Measurements from ENCODE around the gene KLHL29. TPM values are rescaled to one million over a fixed set of nuclear protein-coding genes. Genes with fewer than 3 reads are reported as not detected.
A peak's percentile ranks its signal among the peaks of the same experiment; 100 is the strongest.

KLHL29 gene
- total RNA-seq, 4 donors from 2014 or later, result 4.8 to 17.0 (median 10.5) TPM

DNA sequence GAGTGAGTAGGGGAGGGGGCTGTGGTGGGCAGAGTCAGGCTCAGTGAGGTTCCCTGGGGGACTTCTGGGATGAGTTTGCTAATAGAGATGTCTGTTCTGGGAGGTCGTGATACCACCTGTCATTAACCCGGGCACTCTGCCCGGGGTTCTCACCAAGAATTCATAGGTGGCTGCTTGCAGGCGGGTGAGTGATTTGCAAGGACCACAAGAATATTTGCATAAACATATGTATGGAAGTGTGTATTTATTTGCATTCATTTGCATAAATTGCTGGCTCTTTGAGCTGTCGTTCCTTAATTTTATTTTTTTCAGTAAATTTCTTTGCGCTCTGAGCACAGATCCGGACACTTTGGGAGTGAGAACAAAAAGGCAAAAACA lies 282.0 kb downstream of the KLHL29 start:
- intact Hi-C loops (cut with DNase I; ENCODE audit: low total_unique reads), result no loop called here
- Histone ChIP-seq H3K27me3 (no peaks in the 10 kb centered on the region), H3K27ac (no peak overlapping the region), H3K4me1 (peaks cover 9 to 22% of the 10 kb centered on the region in 2 donors), H3K9me3 (no peaks in the 10 kb centered on the region), H3K36me3 (no peaks in the 10 kb centered on the region), H3K4me3 (no peak overlapping the region)
- DNase-seq, result no peak
- no peak for TF ChIP-seq POLR2A (IDR thresholded peaks at IDR 0.05)

DNA sequence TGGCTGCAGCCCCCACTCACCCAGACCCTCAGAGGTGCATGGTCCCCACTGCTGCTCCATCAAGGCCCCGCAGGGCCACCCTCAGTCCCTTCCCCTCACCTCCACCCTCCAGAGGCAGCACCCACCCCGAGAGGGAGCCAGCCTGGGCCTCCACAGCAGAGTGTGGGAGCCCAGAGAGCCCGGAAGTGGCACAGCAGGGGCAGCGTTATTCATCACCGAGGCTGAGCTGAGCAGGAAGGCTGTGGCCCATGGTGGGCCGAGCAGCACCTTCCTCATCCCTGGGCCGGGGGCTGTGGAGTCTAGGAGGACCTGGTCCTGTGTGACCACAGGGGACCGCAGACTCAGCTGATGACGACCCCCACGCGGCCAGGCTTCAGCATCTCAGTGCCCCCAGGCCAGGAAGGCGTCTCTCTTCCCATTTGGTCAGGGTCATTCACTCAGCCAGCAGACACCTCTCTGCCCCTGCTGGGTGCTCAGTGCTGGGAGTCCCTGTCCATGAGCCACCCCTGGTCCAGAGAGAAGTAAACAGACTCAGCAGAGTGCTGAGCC lies 283.9 kb downstream of the KLHL29 start:
- Histone ChIP-seq H3K4me1 (peaks cover 9 to 18% of the 10 kb centered on the region in 2 donors), H3K27ac (peak overlapping the region; percentile 63 to 69), H3K9me3 (no peaks in the 10 kb centered on the region), H3K36me3 (no peaks in the 10 kb centered on the region), H3K4me3 (no peak overlapping the region), H3K27me3 (no peaks in the 10 kb centered on the region)
- no peak for TF ChIP-seq POLR2A (IDR thresholded peaks at IDR 0.05)
- TF ChIP-seq, protein P1, sequence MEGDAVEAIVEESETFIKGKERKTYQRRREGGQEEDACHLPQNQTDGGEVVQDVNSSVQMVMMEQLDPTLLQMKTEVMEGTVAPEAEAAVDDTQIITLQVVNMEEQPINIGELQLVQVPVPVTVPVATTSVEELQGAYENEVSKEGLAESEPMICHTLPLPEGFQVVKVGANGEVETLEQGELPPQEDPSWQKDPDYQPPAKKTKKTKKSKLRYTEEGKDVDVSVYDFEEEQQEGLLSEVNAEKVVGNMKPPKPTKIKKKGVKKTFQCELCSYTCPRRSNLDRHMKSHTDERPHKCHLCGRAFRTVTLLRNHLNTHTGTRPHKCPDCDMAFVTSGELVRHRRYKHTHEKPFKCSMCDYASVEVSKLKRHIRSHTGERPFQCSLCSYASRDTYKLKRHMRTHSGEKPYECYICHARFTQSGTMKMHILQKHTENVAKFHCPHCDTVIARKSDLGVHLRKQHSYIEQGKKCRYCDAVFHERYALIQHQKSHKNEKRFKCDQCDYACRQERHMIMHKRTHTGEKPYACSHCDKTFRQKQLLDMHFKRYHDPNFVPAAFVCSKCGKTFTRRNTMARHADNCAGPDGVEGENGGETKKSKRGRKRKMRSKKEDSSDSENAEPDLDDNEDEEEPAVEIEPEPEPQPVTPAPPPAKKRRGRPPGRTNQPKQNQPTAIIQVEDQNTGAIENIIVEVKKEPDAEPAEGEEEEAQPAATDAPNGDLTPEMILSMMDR (IDR thresholded peaks at IDR 0.05), result no peak
- DNase-seq, result no peak
- intact Hi-C loops (cut with DNase I; ENCODE audit: low total_unique reads), result no loop called here

DNA sequence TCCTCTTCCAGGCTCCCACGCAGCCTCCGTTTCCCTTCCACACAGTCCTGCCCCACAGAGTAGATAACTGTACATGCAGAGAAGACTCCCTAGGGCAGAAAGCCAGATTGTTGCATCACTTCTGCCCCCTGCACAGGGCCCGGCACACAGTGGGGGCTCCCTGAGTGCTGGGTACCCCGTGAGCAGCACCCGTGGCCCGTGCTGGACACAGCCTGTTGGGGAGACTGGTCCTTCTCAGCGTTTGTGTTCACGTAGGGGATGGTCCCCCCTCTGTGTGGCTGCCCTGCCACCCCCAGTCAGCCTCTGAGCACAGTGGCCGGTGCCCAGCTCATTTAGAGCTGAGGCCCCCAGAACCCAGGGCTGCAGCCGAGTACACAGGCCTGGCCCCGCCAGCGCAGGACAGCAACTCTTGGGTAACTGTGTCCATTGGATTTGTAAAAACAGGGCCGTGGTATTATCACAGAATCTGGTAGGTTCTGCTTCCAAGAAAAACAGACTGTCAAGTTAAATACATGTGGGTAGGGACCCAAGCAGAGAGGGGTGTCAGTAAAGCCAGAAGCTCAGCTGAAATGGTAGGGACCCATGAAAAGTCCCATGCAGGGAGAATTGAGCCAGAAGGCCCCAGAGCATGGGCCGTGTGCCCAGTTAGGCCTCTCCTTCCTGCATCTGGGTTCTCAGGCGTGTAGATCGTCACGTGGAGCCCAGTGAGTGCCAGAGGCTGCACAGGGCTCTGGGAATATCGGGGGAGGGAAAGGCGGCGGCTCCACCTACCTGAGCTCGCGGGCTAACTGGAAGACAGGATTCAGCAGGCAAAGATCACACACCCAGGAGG lies 284.6 kb downstream of the KLHL29 start:
- intact Hi-C loops (cut with DNase I; ENCODE audit: low total_unique reads), result no loop called here
- H3K9me3 ChIP-seq, result no peaks in the 10 kb centered on the region

DNA sequence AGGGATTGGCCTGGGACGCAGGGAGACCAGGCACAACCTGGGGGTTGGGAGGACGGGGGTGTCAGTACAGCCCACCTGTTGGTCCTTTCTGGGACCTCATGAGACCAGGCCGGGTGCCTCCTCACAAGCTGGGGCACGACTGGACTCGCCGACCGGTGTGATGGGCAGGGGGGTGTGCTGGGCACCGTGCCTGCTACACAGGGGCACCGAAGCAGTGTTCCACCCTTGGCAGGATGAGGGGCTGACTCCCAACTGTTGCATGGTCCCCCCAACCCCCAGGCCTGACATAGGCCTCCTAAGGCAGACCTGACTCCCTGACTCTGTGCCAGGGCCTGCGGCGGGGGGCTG lies 285.2 kb downstream of the KLHL29 start:
- Histone ChIP-seq H3K36me3 (no peaks in the 10 kb centered on the region), H3K27me3 (no peaks in the 10 kb centered on the region), H3K4me1 (peaks cover 9 to 18% of the 10 kb centered on the region in 2 donors), H3K4me3 (no peak overlapping the region), H3K9me3 (no peaks in the 10 kb centered on the region), H3K27ac (peak overlapping the region; percentile 46 to 69)
- TF ChIP-seq, protein P1 (IDR thresholded peaks at IDR 0.05), result no peak
- no peak for TF ChIP-seq POLR2A (IDR thresholded peaks at IDR 0.05)
- DNase-seq, result no peak
- intact Hi-C loops (cut with DNase I; ENCODE audit: low total_unique reads), result no loop called here

More for the DNA sequence above, 284.6 kb downstream of the KLHL29 start:
- Histone ChIP-seq H3K4me3 (no peak overlapping the region), H3K27ac (peak overlapping the region; percentile 63 to 69), H3K4me1 (peaks cover 9 to 18% of the 10 kb centered on the region in 2 donors), H3K27me3 (no peaks in the 10 kb centered on the region), H3K36me3 (no peaks in the 10 kb centered on the region)
- DNase-seq, result peak; percentile 89 to 90
- no peak for TF ChIP-seq POLR2A (IDR thresholded peaks at IDR 0.05)
- TF ChIP-seq, protein P1 (IDR thresholded peaks at IDR 0.05), result peak in 1 of 4 experiments; percentile 16

DNA sequence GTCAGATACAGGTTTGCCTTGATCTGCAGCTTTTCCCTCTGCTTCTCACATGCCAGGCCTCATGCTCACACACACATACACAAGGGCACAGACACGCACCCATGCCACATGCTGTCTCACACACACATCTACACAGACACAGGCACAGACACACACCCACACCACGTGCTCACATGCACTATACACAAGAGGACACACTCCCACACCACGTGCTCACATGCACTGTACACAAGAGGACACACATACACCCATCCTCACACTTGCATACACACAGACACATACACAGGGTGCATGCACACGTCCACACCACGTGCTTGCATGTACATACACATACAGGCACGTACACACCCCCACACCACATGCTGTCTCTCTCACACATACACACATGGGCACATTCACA lies 288.1 kb downstream of the KLHL29 start:
- intact Hi-C loops (cut with DNase I; ENCODE audit: low total_unique reads), result no loop called here

More for the DNA sequence above, 288.1 kb downstream of the KLHL29 start:
- Histone ChIP-seq H3K4me1 (peaks cover 9 to 18% of the 10 kb centered on the region in 2 donors), H3K27me3 (no peaks in the 10 kb centered on the region), H3K36me3 (no peaks in the 10 kb centered on the region), H3K9me3 (no peaks in the 10 kb centered on the region), H3K4me3 (no peak overlapping the region), H3K27ac (no peak overlapping the region)
- no peak for DNase-seq
- no peak for TF ChIP-seq POLR2A (IDR thresholded peaks at IDR 0.05)
- TF ChIP-seq, protein P1 (IDR thresholded peaks at IDR 0.05), result no peak
